GM19463 (cell line): ENCODE data around the gene KASH5.
"Not testable (repeated sequence)": the region's sequence is repeated elsewhere in the genome, so short reads cannot be mapped to it uniquely, and the experiment has no call there.

Experiments
- ATAC-seq: cut with Tn5 transposase; IDR thresholded peaks from one replicate; pipeline ENCODE4 v1.9.1; 2021; ENCODE audit warnings: mild to moderate bottlenecking, moderate library complexity; ENCODE audit not compliant: unreplicated experiment

The KASH5 gene

DNA sequence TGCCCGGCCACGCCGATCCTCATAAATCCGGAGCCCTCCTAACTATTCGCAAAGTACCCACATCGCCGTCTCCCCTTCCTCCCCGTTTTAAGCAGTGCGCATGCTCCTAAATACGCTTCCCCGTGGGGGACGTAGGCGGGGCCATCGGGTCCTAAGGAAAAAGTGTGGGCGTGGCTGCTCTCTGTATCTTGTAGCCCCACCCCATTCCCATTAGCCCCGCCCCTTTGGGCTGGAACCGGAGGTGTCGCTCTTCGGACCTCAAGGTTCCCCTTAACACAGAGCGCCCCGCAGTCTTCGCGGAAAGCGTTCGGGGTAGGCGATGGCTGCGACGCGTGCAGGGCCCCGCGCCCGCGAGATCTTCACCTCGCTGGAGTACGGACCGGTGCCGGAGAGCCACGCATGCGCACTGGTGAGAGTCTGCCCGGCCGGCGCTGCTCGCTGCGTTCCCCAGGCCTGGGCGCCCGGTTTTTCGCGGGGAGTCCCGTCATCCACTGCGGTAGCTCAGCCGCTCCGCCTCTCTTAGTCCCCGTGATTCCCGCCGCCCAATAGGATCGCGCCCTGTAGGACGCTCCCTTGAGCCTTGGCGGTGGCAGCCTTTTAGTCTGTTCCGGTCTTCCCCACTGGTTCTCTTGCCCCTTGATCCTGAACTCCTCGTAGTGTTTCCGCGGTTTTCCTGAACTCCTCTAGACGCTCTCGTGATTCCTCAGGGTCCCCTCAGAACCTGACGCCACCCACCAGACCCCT, 65.1 kb downstream of the KASH5 start, which contains the start of gene ALDH16A1:
Gene ALDH16A1, plus strand, starts transcription at position 213 of the 744 bp plus-strand sequence. Its CDS starts 107 bp downstream, at position 320.
- ATAC-seq: peak; percentile 86

DNA sequence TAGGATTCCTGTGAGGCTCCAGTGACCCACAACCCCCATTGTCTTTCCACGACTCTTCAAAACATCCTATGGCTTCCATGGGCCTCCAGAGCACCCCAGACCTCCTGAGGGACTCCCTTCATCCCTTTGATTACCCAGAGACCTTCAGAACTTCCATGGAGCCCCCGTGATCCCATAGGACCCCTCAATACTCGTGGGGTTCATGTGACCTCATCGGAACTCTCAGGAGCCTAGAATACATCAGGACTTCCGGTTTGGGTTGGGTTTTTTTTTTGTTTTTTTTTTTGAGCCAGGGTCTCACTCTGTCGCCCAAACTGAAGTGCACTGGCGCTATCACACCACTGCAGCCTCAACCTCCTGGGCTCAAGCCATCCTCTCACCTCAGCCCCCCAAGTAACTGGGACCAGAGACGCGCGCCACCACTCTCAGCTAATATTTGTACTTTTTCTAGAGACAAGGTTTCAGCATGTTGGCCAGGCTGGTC, 65.8 kb downstream of the KASH5 start:
- ATAC-seq: no peak

DNA sequence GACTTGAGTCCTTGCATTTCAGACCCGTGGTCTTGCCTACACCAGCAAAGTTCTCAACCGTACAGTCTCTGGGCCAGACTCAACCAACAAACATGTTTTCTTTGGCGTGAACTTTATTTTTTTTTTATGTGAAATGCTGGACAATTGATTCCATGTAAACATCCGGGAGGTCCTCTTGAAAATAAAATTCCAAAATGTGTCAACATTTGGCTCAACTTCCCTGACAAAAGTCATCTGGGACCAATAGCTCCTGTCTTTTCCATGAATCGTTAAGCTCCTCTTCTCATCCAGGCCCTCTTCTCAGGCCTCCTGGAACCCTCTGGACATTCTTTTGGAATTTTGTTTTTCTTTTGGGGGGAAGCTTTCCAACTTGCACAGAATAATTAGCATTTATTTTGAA, 67.7 kb downstream of the KASH5 start:
- ATAC-seq: no peak

DNA sequence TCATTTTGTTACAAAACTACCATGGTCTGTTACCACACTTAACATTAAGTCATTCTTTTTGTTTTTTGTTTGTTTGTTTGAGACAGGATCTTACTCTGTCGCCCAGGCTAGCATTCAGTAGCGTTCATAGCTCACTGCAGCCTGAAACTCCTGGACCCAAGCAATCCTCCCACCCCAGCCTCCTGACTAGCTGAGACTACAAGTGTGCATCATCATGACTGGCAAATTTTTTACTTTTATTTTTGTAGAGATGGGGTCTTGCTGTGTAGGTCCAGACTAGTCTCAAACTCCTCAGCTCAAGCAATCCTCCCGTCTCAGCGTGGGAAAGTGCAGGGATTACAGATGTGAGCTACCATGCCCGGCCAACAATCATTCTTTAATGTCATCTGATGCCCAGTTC, 68.3 kb downstream of the KASH5 start:
- ATAC-seq: no peak

DNA sequence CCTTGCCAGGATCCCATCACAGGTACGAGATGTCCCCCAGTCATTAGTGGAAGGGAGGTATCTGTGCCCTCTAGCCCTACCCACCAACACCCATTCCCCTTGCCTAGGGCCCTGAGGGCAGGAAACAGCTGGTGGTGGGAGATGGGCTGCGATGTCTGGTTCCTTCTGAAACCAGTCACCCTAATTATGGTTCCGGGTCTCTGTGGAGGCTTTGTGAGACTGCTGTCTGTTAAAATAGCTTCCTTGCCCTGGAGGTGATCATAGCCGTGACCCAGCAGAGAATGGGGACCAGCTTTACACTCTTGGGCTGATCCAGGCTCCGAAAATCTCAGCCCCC, 70.5 kb downstream of the KASH5 start:
- ATAC-seq: no peak

DNA sequence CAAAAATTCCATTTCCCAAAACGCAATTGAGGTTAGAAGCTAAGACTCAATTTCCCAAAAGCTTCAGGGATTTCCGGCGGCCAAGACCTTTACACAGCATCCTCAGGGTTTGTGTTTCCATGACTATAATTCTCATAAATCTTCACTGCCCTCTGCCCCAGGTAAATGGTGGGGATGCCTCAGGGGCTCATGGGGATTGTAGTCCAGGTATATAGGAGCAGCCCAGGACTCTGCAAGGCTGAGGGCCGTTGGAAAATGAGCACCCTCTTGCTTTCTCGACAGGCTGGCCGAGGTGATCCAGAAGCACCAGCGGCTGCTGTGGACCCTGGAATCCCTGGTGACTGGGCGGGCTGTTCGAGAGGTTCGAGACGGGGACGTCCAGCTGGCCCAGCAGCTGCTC, 71.3 kb downstream of the KASH5 start:
- ATAC-seq: no peak

DNA sequence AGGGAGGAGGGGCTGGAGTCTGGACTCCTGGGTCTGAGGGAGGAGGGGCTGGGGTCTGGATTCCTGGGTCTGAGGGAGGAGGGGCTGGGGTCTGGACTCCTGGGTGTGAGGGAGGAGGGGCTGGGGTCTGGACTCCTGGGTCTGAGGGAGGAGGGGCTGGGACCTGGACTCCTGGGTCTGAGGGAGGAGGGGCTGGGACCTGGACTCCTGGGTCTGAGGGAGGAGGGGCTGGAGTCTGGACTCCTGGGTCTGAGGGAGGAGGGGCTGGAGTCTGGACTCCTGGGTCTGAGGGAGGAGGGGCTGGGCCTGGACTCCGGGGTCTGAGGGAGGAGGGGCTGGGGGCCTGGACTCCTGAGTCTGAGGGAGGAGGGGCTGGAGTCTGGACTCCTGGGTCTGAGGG, 73.1 kb downstream of the KASH5 start:
- not testable (repeated sequence) for ATAC-seq

DNA sequence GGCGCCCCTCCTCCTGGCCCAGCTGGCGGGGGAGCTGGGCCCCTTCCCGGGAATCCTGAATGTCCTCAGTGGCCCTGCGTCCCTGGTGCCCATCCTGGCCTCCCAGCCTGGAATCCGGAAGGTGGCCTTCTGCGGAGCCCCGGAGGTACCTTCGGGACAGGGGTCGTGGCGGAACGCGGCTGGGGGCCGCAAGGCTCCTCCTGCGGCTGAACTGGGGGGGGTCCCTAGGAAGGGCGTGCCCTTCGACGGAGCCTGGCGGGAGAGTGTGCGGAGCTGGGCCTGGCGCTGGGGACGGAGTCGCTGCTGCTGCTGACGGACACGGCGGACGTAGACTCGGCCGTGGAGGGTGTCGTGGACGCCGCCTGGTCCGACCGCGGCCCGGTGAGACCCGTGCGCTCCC, 73.6 kb downstream of the KASH5 start:
- ATAC-seq: no peak

DNA sequence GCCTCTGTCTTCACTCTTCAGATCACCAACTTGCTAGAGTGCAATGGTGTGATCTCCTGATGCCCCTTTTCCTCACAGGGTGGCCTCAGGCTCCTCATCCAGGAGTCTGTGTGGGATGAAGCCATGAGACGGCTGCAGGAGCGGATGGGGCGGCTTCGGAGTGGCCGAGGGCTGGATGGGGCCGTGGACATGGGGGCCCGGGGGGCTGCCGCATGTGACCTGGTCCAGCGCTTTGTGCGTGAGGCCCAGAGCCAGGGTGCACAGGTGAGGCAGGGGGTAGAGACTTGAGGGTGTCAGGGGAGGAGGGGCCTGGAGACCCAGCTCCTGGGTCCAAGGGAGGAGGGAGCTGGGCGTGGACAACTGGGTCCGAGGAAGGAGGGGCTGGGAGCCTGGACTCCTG, 74.4 kb downstream of the KASH5 start:
- no peak for ATAC-seq

DNA sequence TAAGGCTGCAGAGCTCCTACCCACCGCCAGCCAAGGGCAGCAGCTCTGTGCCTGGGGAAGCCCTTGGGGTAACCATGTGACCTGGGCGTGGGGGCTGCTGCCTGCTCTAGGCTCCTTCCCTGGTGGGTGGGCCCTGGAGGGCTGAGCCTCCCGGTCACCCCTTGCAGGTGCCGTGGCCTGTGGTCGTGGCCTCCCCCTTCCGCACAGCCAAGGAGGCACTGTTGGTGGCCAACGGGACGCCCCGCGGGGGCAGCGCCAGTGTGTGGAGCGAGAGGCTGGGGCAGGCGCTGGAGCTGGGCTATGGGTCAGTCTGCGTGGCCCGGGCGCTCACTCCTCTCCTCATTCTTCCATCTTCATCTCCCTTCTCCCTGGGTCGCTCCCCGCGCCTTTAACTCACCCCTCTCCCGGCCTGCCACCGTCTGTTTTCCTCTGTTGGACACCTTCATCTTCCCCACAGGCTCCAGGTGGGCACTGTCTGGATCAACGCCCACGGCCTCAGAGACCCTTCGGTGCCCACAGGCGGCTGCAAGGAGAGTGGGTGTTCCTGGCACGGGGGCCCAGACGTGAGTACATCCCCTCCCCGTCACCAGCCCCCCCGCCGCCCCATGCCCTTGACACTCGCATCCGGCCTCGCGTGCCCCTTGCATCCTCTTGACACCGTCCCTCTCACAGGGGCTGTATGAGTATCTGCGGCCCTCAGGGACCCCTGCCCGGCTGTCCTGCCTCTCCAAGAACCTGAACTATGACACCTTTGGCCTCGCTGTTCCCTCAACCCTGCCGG, 76.1 kb downstream of the KASH5 start:
- ATAC-seq: no peak

DNA sequence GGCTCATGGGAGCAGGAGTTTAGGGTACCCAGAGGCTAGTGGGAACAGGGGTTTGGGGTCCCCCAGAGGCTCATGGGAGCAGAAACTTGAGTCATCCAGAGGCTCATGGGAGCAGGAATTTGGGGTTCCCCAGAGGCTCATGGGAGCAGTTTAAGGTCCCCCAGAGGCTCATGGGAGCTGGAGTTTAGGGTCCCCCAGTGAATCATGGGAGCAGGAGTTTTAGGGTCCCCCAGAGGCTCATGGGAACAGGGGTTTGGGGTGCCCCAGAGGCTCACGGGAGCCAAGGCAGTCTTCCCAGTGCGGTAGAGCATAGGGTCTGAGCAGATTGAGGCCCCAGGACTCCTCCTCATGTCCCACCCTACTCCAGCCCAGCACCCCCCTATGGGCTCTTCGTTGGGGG, 77.3 kb downstream of the KASH5 start:
- no peak for ATAC-seq
